H1 (cell line): ENCODE results near the gene KRTAP10-4. TPM values are rescaled to one million over a fixed set of nuclear protein-coding genes. Genes with fewer than 3 reads are reported as not detected.
A peak's percentile ranks its signal among the peaks of the same experiment; 100 is the strongest.
"Not testable (repeated sequence)": the region's sequence is repeated elsewhere in the genome, so short reads cannot be mapped to it uniquely, and the experiment has no call there.

ENCODE experiments used
- CTCF ChIA-PET: fragments of 300-600 bp; sonication (Branson Sonifier 250); formaldehyde crosslinking; loops from one replicate; lab custom pipeline; 2021; ENCODE audit not compliant: partially characterized antibody; lab: Charles Lee
- POLR2A ChIA-PET: fragments of 300-600 bp; sonication (Branson Sonifier 250); formaldehyde crosslinking; loops from one replicate; lab custom pipeline; 2021; ENCODE audit warnings: inconsistent platforms; ENCODE audit not compliant: partially characterized antibody; lab: Charles Lee
- DNase-seq, 2 experiments: peaks; one replicate each; pipeline versions ENCODE4 v3.0.0 to v3.0.0-alpha.2; 2010 to 2022; ENCODE audit warnings: low spot score in 2 of 2, low read depth in 1 of 2, mixed read lengths in 1 of 2
- FAIRE-seq: peaks from 2 replicates; lab custom pipeline; 2011; peaks lifted over from hg19 to GRCh38; lab: Jason Lieb, UNC
- H2AFZ ChIP-seq: 2 replicates; pipeline ENCODE4 v1.8.1; 2012; ENCODE audit warnings: low read length, inconsistent platforms
- H2AK5ac ChIP-seq: 2 replicates; pipeline ENCODE4 v1.6.1; 2013; ENCODE audit warnings: low read depth, low read length
- H2BK120ac ChIP-seq: replicated peaks from 2 replicates; pipeline ENCODE3; 2013; ENCODE audit warnings: low read depth, low read length, inconsistent platforms
- H2BK12ac ChIP-seq: 2 replicates; pipeline ENCODE4 v1.6.1; 2013; ENCODE audit warnings: low read depth, low read length
- H2BK15ac ChIP-seq: 2 replicates; pipeline ENCODE4 v1.6.1; 2013; ENCODE audit warnings: low read length
- H2BK20ac ChIP-seq: 2 replicates; pipeline ENCODE4 v1.6.1; 2013; ENCODE audit warnings: low read length
- H2BK5ac ChIP-seq: 2 replicates; pipeline ENCODE4 v1.6.1; 2013; ENCODE audit warnings: low read depth, low read length
- H3K14ac ChIP-seq: 2 replicates; pipeline ENCODE4 v1.6.1; 2013; ENCODE audit warnings: inconsistent platforms; ENCODE audit not compliant: insufficient read length
- H3K18ac ChIP-seq: 2 replicates; pipeline ENCODE4 v1.6.1; 2013; ENCODE audit warnings: low read length; ENCODE audit errors: extremely low read depth
- H3K23ac ChIP-seq: 2 replicates; pipeline ENCODE4 v1.6.1; 2013; ENCODE audit warnings: inconsistent platforms; ENCODE audit not compliant: insufficient read length
- H3K23me2 ChIP-seq: 2 replicates; pipeline ENCODE4 v1.6.1; 2013; ENCODE audit warnings: low read depth, low read length
- H3K27ac ChIP-seq: 2 replicates; pipeline ENCODE4 v1.6.1; 2011; ENCODE audit warnings: low read depth, low read length, inconsistent platforms
- H3K27me3 ChIP-seq, 4 experiments: replicated peaks in 1 of 4; 1 replicate in 1 of 4; 2 replicates in 3 of 4; pipeline versions ENCODE4 v1.6.1 to v1.8.1; 2011 to 2013; ENCODE audit warnings: low read length in 3 of 4, mild to moderate bottlenecking in 3 of 4, inconsistent platforms in 2 of 4, mixed read lengths in 2 of 4, moderate library complexity in 1 of 4; ENCODE audit not compliant: control insufficient read depth in 3 of 4, insufficient read depth in 3 of 4; ENCODE audit errors: extremely low read depth in 1 of 4
- H3K36me3 ChIP-seq, 4 experiments: 2 replicates each; pipeline versions ENCODE4 v1.6.1 to v1.8.1; 2011 to 2013; ENCODE audit warnings: mild to moderate bottlenecking in 4 of 4, low read length in 3 of 4, moderate library complexity in 2 of 4, control low read depth in 1 of 4, inconsistent platforms in 1 of 4; ENCODE audit not compliant: insufficient read depth in 4 of 4, control insufficient read depth in 2 of 4
- H3K4ac ChIP-seq: replicated peaks from 2 replicates; pipeline ENCODE3; 2013; ENCODE audit warnings: low read length, low read depth, mixed read lengths, inconsistent platforms; ENCODE audit not compliant: insufficient read length
- H3K4me1 ChIP-seq, 4 experiments: replicated peaks in 1 of 4; 1 replicate in 1 of 4; 2 replicates in 3 of 4; pipeline versions ENCODE4 v1.6.1 to v1.8.1; 2011 to 2013; ENCODE audit warnings: low read length in 3 of 4, inconsistent platforms in 2 of 4, mixed read lengths in 1 of 4; ENCODE audit not compliant: insufficient read depth in 4 of 4, control insufficient read depth in 3 of 4
- H3K4me2 ChIP-seq, 2 experiments: 2 replicates each; pipeline versions ENCODE4 v1.6.1 to v1.8.1; 2011 to 2013; ENCODE audit warnings: low read depth in 2 of 2, low read length in 2 of 2, control low read depth in 1 of 2, inconsistent platforms in 1 of 2, mild to moderate bottlenecking in 1 of 2; ENCODE audit not compliant: insufficient read depth in 1 of 2
- H3K4me3 ChIP-seq, 4 experiments: fragments of 200-600, 300-600 bp in 1 of 4; sonication (generic), shearing (Covaris generic), sonication (Bioruptor Twin) in 1 of 4; 2 replicates each; pipeline versions ENCODE4 v1.5.1 to v1.8.1; 2011 to 2016; ENCODE audit warnings: low read length in 4 of 4, low read depth in 3 of 4, control low read depth in 2 of 4, inconsistent platforms in 2 of 4, mild to moderate bottlenecking in 2 of 4, mixed read lengths in 1 of 4, moderate library complexity in 1 of 4; ENCODE audit not compliant: insufficient read depth in 2 of 4; ENCODE audit errors: extremely low read depth in 1 of 4
- H3K56ac ChIP-seq: replicated peaks from 2 replicates; pipeline ENCODE3; 2013; ENCODE audit warnings: low read depth, mild to moderate bottlenecking, mixed read lengths, low read length, inconsistent platforms; ENCODE audit not compliant: insufficient read length
- H3K79me1 ChIP-seq: 2 replicates; pipeline ENCODE4 v1.6.1; 2013; ENCODE audit warnings: low read depth, low read length, control low read depth
- H3K79me2 ChIP-seq, 2 experiments: 2 replicates each; pipeline versions ENCODE4 v1.6.1 to v1.8.1; 2012 to 2013; ENCODE audit warnings: low read length in 2 of 2, mild to moderate bottlenecking in 2 of 2, inconsistent platforms in 1 of 2; ENCODE audit not compliant: insufficient read depth in 2 of 2, control insufficient read depth in 1 of 2
- H3K9ac ChIP-seq, 4 experiments: replicated peaks in 1 of 4; 1 replicate in 1 of 4; 2 replicates in 3 of 4; pipeline versions ENCODE4 v1.6.1 to v1.8.1; 2011 to 2013; ENCODE audit warnings: low read depth in 3 of 4, low read length in 3 of 4, control low read depth in 2 of 4, mild to moderate bottlenecking in 2 of 4, moderate library complexity in 2 of 4, inconsistent platforms in 1 of 4; ENCODE audit errors: extremely low read depth in 1 of 4
- H3K9me3 ChIP-seq, 2 experiments: 2 replicates each; pipeline versions ENCODE4 v1.6.1 to v1.8.1; 2012 to 2013; ENCODE audit warnings: mild to moderate bottlenecking in 2 of 2, moderate library complexity in 2 of 2, control low read depth in 1 of 2, inconsistent platforms in 1 of 2, low read depth in 1 of 2, low read length in 1 of 2, mixed read lengths in 1 of 2; ENCODE audit not compliant: insufficient read depth in 2 of 2
- H4K20me1 ChIP-seq, 2 experiments: replicated peaks in 1 of 2; 2 replicates each; pipeline versions ENCODE3 to v1.8.1; 2011 to 2013; ENCODE audit warnings: inconsistent platforms in 2 of 2, low read length in 2 of 2, mild to moderate bottlenecking in 1 of 2; ENCODE audit not compliant: insufficient read depth in 2 of 2, control insufficient read depth in 1 of 2
- H4K5ac ChIP-seq: 2 replicates; pipeline ENCODE4 v1.6.1; 2013; ENCODE audit warnings: low read length, low read depth, mixed read lengths, inconsistent platforms; ENCODE audit not compliant: insufficient read length
- H4K8ac ChIP-seq: 2 replicates; pipeline ENCODE4 v1.8.0; 2013; ENCODE audit warnings: mild to moderate bottlenecking, moderate library complexity, low read length, inconsistent platforms; ENCODE audit not compliant: insufficient read depth; ENCODE audit errors: extremely low read depth
- H4K91ac ChIP-seq: replicated peaks from 2 replicates; pipeline ENCODE3; 2013; ENCODE audit warnings: low read length, mixed read lengths, inconsistent platforms; ENCODE audit not compliant: insufficient read length
- WGBS, 2 experiments: shearing (Covaris generic) in 1 of 2; methylation state at CpG; one replicate each; pipeline versions ENCODE4 v1.1.6 to v1.1.7; 2013 to 2015; ENCODE audit warnings: low lambda C conversion rate in 2 of 2, mixed read lengths in 2 of 2, inconsistent platforms in 1 of 2, low coverage in 1 of 2, missing lambda C conversion rate in 1 of 2; ENCODE audit not compliant: insufficient replicate concordance in 2 of 2, insufficient coverage in 1 of 2, insufficient read length in 1 of 2; ENCODE audit errors: extremely low coverage in 1 of 2, missing lambda C conversion rate in 1 of 2; 5-methylcytosine and 5-hydroxymethylcytosine counted together
- polyA plus RNA-seq, 7 experiments: library from polyadenylated mRNA; depleted of rRNA in 3 of 7; stranded (reverse) in 5 of 7; unstranded in 2 of 7; fragments of >200 nt in 5 of 7; fragments of 200-250 nt in 2 of 7; gene quantifications; 1 replicate in 5 of 7; 2 replicates in 1 of 7; 4 replicates in 1 of 7; pipeline versions ENCODE4 v1.2.1 to v1.2.3, GENCODE V29; 2011 to 2013; ENCODE audit warnings: missing spikeins in 2 of 7, mixed read lengths in 2 of 7
- total RNA-seq: library from RNA; stranded (reverse); fragmentation: NEBNext Ultra II Directional; extraction: Animal tissue kit (Norgen Biotek cat#: 25700); gene quantifications from 2 replicates; pipeline ENCODE4 v1.2.1, GENCODE V29; 2021

Gene KRTAP10-4
- total and polyA plus RNA-seq, 2 of the 8 experiments (the other 6 are each of a cell fraction or from before 2014, with no cell fraction given), result not detected

DNA sequence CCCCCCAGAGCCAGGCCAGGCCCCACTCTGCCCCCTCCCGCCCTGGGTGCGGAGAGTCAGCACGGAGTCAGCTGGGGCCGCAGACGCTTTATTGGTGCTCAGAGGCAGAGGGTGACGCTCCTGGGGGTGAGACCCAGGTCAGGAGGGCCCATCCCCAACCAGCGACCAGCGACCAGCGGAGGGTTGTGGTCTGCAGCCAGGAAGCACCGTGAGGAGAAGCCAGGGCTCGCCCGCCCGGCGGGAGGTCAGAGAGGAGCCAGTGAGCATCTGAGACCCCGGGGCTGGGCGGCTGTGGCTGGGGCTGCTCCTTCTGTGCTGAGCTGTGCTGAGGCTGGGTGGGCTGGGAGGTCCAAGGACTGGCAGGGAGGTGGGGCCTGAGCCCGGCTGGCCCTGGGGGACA lies 23.2 kb upstream of the KRTAP10-4 start:
- not testable (repeated sequence) for H2AFZ ChIP-seq, H2BK15ac ChIP-seq, H3K79me2 ChIP-seq, H3K79me1 ChIP-seq, H3K23ac ChIP-seq, H3K4ac ChIP-seq, H3K9ac ChIP-seq, FAIRE-seq, H4K20me1 ChIP-seq, H2BK120ac ChIP-seq, H3K4me3 ChIP-seq, H3K14ac ChIP-seq, H3K27me3 ChIP-seq, H3K56ac ChIP-seq, H3K27ac ChIP-seq, H3K23me2 ChIP-seq, H4K5ac ChIP-seq, H2BK20ac ChIP-seq, H3K9me3 ChIP-seq, H3K4me2 ChIP-seq, H3K36me3 ChIP-seq
- ChIA-PET POLR2A (interaction anchor here (1.1 to 1.6 kb wide), 5 partner anchors 11 to 216 kb away, joined by 3 to 4 read pairs (median 4); partner anchors contain the start of gene KRTAP10-1), CTCF (interaction anchor here (0.7 to 2.3 kb wide), 9 partner anchors 9 to 243 kb away, joined by 3 to 8 read pairs (median 4); no protein-coding TSS in a partner anchor)
- H4K91ac ChIP-seq, result peak overlapping the region; percentile 85
- H2BK12ac ChIP-seq, result peak overlapping the region; percentile 98
- 75% methylated on average over 10 of the region's 17 CpGs; no CpG with 5 or more reads in 1 of the 2 experiments for WGBS, 2 experiments
- 0 out of 2 replicates have a peak overlapping the region, but pooled peaks have one; percentile 82 for H2AK5ac ChIP-seq
- DNase-seq, result peak in 1 of 2 experiments; percentile 50
- peaks cover 9 to 35% (median 17%) of the 10 kb centered on the region in 4 experiments for H3K4me1 ChIP-seq
- peak overlapping the region; percentile 61 for H2BK5ac ChIP-seq
- H4K8ac ChIP-seq, result peak overlapping the region; percentile 71
- peak overlapping the region; percentile 78 for H3K18ac ChIP-seq
